A549 treated with Hydrocortisone at 1 μM for 4 hours (cell line): ENCODE measurements around the gene CFAP300. TPM values are rescaled to one million over a fixed set of nuclear protein-coding genes. Genes with fewer than 3 reads are reported as not detected.

Experiments
- total RNA-seq: library from RNA; stranded (reverse); fragments of 200-300 nt; extraction: Qiagen RNA extraction; gene quantifications from 5 replicates; pipeline ENCODE4 v1.2.3, GENCODE V29; 2022

Gene CFAP300
- total RNA-seq = 5.7 to 7.6 TPM (median 6.4 TPM) in 5 replicates

DNA sequence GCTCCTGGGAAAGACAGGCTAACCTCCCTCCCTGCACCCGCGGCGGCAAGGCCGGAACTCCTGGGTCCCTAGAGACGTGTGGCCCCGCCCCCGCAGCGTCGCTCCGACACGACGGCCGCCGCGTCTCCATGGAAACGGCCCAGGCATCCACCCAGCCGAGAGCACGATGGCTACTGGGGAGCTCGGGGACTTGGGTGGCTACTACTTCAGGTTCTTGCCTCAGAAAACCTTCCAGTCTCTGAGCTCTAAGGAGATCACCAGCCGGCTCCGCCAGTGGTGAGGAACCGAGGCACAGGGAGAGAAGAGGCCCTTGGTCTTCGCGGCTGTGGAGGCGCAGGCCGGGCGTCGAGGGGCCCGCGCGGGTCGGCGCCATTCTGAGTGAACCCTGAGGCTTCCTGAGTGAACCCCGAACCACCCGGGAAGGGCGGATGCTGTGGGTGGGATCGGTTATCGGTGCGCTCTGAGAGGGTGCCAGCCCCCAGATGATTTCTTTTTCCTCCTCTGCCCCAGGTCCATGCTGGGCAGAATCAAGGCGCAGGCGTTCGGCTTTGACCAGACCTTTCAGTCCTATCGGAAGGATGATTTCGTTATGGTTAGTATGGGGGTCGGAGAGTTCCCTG, at the start of gene CFAP300:
Gene CFAP300 (plus strand): TSS at position 133 of the 620 bp plus-strand sequence. CDS start 34 bp downstream, at position 167.

GRCh38 chr11:102109896-102110760, 62.9 kb downstream of the CFAP300 start, which contains the start of gene YAP1:
Gene YAP1 (plus strand): TSS chr11:102110447. CDS start chr11:102110849, 402 bp downstream.

Other genes starting within 250 kb of the CFAP300 start
- gene CEP126, start 132.4 kb upstream of the CFAP300 start, total RNA-seq = 2.5 to 3.4 TPM (median 2.6 TPM) in 5 replicates
- 0.06 to 0.14 TPM (median 0.11 TPM) in 4 of 5 replicates, not detected in the other for gene ANGPTL5, start 130.9 kb upstream of the CFAP300 start, total RNA-seq
- 54.6 to 74.2 TPM (median 71.3 TPM) in 5 replicates for gene YAP1, start 63.0 kb downstream of the CFAP300 start, total RNA-seq